ENCODE measurements around the gene MOSPD2.

MOSPD2 gene

GRCh38 chrX:14872851-14873675, at the start of gene MOSPD2, which contains the start of gene FANCB:
MOSPD2 (plus strand) TSS chrX:14873421; CDS start chrX:14873529, 108 bp downstream.
FANCB (minus strand) TSS chrX:14873069; CDS start chrX:14865510, 7,559 bp downstream.
- DNase-seq (ENCODE audit: low spot score): peak; percentile 95

- DNase-seq (ENCODE audit: low spot score): no peak
These were observed 47.4 kb upstream of the MOSPD2 start for GRCh38 chrX:14825851-14826250.

- no peak for DNase-seq (ENCODE audit: low spot score)
These were observed 46.9 kb upstream of the MOSPD2 start for GRCh38 chrX:14826319-14826718.

DNA sequence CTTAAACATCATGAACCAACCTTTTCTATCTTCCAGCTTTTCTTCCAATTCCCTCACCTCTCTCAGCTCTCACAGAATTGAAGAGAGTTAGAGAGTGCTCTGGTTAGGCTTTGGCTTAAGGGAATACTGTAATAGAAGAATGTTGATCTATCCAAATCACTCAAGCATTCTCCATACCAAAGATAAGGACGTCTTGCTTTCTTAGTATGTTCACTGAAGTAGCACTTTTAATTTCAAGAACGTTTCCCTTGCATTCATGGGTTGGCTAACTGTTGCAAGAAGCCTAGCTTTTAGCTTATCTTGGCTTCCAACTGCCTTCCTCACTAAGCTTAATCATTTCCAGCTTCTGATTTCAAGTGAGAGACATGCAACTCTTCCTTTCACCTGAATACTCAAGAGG, 43.6 kb upstream of the MOSPD2 start:
- no peak for DNase-seq (ENCODE audit: low spot score)

DNA sequence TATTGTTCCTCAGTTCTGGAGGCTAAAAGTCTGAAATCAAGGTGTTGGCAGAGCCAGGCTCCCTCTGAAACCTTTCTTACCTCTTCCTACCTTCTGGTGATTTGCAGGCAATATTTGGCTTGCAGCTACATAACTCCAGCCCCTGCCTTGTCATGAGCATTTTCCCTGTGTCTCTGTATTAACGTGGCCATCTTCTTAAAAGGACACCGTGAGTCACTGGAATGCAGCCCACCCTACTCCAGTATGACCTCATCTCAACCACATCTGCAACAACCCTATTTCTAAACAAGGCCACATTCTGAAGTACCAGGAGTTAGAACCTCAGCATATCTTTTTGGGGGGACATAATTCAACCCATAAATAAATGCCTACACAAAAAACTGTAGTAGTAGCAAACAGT, 41.1 kb upstream of the MOSPD2 start:
- no peak for DNase-seq (ENCODE audit: low spot score)

DNA sequence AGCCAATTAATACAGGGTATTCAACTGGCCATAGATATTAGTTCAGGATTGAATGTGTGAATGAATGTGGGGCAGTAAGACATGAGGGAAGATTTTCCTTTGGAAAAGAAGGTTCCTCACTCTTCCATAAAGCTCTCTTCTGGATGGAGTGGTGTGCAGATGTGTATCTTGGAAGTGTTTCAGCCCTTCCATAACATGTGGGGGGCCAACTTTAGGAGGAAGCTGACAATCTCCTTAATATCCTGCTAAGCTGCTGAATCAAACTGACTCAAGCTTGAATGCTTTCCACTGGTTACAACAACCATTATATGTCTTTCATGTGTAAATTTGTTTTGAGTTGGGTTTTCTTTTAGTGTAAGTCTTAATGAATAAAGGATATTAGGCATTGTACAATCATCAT, 40.6 kb upstream of the MOSPD2 start:
- no peak for DNase-seq (ENCODE audit: low spot score)

- DNase-seq (ENCODE audit: low spot score): no peak
These were observed 36.1 kb upstream of the MOSPD2 start for GRCh38 chrX:14837155-14837554.

GRCh38 chrX:14843666-14844065, 29.6 kb upstream of the MOSPD2 start:
- DNase-seq (ENCODE audit: low spot score): no peak

DNA sequence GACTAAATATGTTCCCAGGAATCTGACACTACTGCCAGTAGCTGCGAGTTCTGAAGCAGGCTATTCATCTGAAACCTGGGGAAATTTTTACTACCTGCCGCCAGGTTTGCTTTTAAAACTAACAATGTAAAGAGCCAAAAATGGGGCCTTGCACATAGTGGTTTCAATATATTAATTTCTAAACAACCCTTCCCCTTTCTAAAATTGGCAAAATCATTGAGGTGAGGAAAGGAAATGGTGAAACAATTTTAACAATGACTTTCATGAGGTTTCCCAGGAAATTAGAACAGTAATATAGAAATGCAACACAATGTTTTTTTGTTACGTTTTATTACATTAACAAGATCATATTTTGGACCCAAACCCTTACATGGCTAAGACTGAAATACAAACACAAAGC, 21.7 kb upstream of the MOSPD2 start:
- no peak for DNase-seq (ENCODE audit: low spot score)

DNA sequence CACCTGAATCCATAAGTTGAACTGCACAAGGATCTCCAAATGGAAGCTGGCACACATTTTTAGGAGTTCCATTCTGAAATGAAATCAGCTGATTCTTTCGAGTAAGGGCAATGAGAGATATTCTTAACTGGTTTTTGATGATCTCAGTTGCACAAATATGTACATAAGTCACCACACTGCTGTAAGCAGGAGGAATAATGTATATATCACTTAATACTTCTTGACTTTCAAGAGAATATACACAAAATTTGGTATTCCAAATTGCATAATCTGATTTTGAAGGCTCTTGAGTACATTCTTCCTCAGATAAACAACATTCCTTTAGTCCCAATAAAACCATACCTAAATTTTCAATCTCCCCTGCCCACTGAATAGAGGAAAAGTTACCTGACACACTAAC, 8.6 kb upstream of the MOSPD2 start:
- no peak for DNase-seq (ENCODE audit: low spot score)

GRCh38 chrX:14865201-14865600, 8.0 kb upstream of the MOSPD2 start:
- DNase-seq (ENCODE audit: low spot score): peak; percentile 36

DNA sequence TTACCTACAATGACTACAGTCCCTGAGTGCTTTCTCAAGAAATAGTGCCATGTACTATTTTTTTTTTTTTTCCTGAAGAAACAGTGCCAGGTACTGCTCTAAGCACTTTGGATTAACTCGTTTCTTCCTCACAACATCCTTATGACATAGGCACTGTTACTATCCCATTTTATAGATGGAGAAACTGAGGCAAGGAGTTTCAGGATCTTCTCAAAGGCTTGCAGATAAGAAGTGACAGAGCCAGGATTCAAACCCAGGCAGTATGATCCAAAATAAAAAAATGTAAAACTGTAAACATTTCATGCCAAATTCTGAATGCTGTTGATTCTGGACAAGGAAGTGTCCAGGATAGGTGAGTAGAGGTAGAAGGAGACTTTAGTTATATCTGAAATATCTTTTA, 1.5 kb upstream of the MOSPD2 start:
- DNase-seq (ENCODE audit: low spot score): no peak

- DNase-seq (ENCODE audit: low spot score): no peak
These were observed 866 bp upstream of the MOSPD2 start for GRCh38 chrX:14872355-14872754.

- DNase-seq (ENCODE audit: low spot score): no peak
These were observed 442 bp downstream of the MOSPD2 start for GRCh38 chrX:14873676-14874049.

- no peak for DNase-seq (ENCODE audit: low spot score)
These were observed 2.4 kb downstream of the MOSPD2 start for GRCh38 chrX:14875624-14876023.

- DNase-seq (ENCODE audit: low spot score): no peak
These were observed 10.6 kb downstream of the MOSPD2 start for GRCh38 chrX:14883826-14884225.

GRCh38 chrX:14884714-14885113, 11.5 kb downstream of the MOSPD2 start:
- no peak for DNase-seq (ENCODE audit: low spot score)

DNA sequence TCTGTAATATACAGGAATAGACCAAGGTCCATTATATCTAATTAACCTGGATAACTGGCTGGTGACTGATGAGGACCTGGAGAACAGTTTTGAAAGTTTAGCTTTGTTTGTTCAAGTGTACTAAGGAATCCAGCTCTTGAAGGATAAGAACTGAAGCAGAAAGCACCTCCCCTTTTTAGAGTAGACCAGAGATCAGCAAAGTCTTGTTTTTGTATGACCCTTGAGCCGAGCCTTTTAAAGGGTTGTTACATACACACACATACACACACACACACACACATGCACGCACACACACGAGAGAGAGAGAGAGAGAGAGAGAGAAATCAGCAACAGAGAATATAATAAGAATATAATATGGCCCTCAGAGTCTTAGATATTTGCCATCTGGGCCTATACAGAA, 13.0 kb downstream of the MOSPD2 start:
- no peak for DNase-seq (ENCODE audit: low spot score)

DNA sequence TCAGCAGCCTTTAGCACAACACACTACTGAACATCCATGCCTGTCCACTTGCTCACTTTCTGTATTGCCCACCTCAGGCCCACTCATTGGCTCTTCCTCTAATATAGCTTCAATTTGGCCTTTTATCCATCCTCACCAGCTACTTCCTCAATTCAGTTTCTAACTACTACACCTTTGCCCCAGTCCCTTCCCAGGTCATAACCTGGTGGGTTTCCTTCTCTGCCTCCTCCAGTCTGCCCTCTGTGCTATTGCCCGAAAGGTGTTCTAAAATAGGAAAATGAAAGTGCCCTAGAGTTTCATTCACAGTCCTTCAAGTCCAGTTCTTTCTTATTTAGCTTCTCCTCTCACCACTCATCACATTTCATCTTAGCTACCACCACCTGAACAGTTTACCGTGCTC, 23.1 kb downstream of the MOSPD2 start:
- DNase-seq (ENCODE audit: low spot score): no peak

GRCh38 chrX:14897042-14897441, 23.8 kb downstream of the MOSPD2 start:
- DNase-seq (ENCODE audit: low spot score): no peak

DNA sequence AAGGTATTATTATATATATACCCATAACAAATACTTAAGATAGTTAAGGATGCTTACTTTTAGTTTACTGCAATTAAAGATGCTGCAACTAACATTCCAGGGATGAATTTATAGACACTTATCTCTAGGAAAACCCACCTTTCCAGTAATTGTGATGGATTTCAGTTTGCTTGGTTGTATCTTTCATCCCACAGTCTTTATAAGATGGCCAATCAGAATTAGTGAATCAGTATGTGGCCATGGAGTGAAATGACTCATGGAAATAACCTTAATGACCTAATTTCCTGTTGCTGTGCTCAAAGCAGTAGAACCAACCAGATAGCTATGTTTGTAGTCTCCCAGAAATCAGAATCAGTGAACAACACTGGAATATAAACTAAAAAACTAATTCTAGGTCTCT, 26.4 kb downstream of the MOSPD2 start:
- DNase-seq (ENCODE audit: low spot score): no peak

- DNase-seq (ENCODE audit: low spot score): peak; percentile 53
These were observed 29.3 kb downstream of the MOSPD2 start for GRCh38 chrX:14902537-14902936.

DNA sequence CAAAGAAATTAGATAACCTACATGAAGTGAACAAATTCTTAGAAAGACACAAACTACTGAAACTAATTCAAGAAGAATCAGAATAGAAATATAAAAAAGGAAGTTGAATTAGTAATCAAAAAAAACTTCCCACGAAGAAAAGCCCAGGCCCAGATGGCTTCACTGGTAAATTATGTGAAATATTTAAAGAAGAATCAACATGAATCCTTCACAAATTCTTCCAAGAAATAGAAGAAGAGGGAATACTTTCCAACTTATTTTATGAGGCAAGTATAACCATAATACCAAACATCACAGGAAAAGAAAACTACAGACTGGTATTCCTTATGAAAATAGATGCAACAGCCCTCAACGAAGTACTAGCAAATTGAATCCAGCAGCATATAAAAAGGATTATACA, 30.7 kb downstream of the MOSPD2 start:
- no peak for DNase-seq (ENCODE audit: low spot score)

- no peak for DNase-seq (ENCODE audit: low spot score)
These were observed 40.0 kb downstream of the MOSPD2 start for GRCh38 chrX:14913241-14913640.

All from Ammon's horn (tissue), 1 donor.